Suppressor macrophage treated with lipopolysaccharide for 1 hour (primary cell): ENCODE measurements around the gene MYOZ1.
"Not testable (repeated sequence)": the region's sequence is repeated elsewhere in the genome, so short reads cannot be mapped to it uniquely, and the experiment has no call there.

Experiments used
- DNase-seq, 3 donors: peaks; one replicate each; pipeline ENCODE4 v3.0.0-alpha.2; 2020 to 2022

MYOZ1 gene, protein sequence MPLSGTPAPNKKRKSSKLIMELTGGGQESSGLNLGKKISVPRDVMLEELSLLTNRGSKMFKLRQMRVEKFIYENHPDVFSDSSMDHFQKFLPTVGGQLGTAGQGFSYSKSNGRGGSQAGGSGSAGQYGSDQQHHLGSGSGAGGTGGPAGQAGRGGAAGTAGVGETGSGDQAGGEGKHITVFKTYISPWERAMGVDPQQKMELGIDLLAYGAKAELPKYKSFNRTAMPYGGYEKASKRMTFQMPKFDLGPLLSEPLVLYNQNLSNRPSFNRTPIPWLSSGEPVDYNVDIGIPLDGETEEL

DNA sequence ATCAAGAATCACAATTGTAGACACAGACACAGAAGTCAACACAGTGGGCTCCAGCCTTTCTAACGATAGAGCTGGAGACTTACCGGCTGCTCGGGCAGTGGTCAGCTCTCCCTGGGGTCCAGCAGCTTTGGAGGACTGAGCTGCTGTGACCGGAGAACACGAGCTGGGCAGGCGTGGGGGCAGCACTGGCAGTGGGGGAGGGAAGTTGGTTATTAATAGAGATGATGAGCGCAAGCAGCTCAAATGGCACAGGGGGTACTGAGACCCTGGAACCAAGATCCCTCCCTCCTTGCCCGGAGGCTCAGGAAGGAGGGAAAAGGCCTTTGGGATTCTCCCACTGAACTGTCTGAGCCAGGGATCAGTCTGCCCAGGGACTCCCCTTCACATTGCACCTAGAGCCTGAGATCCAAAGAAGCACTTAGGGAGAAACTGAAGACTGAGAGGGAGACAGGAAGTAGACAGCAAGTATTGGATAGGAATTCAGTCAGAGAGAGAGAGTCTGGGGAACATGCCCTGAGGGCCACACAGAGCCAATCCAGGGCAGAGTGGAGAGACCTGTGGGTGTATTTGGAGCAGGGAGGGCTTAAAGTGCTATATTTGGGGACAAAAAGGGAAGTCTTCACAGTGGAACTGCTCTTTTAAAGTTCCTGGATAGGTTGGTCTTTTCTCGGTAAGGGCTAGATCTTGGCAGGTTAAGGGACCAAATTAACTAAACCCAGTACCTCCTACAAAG is at the start of gene MYOZ1:
TSS of gene MYOZ1 (minus strand) at position 147 of the 733 bp plus-strand sequence. CDS start 1,457 bp downstream, outside the sequence.
- DNase-seq: peak; percentile 52 to 64 (median 60)

GRCh38 chr10:73690755-73691154 is 49.5 kb upstream of the MYOZ1 start:
- not testable (repeated sequence) for DNase-seq

DNA sequence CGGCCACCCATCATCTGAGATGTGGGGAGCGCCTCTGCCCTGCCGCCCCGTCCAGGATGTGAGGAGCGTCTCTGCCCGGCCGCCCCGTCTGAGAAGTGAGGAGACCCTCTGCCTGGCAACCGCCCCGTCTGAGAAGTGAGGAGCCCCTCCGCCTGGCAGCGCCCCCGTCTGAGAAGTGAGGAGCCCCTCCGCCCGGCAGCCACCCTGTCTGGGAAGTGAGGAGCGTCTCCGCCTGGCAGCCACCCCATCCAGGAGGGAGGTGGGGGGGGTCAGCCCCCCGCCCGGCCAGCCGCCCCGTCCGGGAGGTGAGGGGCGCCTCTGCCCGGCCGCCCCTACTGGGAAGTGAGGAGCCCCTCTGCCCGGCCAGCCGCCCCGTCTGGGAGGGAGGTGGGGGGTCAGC is 48.3 kb upstream of the MYOZ1 start:
- not testable (repeated sequence) for DNase-seq

GRCh38 chr10:73687641-73688040 is 46.4 kb upstream of the MYOZ1 start:
- DNase-seq: not testable (repeated sequence)

DNA sequence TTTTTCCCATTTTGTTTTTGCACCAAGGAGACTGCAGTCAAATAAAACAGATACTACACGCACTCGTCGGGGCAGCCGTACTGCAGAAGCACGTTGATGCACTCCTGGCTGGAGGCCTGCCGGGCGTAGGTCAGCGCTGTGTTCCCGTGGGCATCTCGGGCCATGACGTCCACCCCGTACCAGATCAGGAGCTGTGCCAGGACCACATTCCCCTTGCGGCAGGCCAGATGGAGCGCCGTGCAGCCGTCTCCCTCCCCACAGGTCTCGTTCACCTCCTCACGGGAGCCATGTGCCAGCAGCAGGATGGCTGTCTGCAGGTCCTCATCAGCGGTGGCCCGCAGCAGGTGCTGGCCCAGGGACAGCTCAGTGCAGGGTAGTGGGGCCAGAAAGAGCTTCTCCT is 33.3 kb upstream of the MYOZ1 start:
- not testable (repeated sequence) for DNase-seq

GRCh38 chr10:73668378-73668777 is 27.1 kb upstream of the MYOZ1 start:
- not testable (repeated sequence) for DNase-seq

DNA sequence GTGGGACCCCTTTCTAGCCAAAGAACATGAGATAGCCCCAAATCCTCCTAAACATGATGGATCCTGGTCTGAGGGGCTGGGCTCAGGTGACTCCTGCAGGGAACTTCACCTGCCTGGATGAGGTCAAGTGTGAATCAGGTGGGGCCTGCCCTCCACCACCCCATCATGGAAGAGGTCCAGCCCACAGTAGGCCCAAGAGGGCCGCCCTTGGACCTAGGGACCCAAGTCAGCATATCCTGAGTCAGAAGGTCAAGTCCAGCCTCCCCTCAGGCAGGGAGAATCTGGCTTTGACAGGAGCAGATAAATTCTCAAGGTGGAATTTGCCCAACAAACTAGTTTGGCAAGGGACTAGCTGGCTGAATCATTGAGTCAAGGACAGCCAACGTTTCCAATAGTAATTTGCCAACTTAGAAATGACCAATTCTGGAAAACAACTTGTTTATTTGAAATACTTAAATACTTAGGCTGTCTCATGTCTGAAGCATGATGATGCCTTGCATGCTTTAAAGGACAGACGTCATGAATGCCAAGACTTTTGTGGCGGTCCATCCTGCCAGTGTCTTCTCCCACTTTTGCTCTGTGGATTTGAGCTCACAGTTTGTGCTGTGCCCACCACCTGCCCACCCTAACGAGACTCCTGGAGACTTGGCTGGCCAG is 25.0 kb upstream of the MYOZ1 start:
- not testable (repeated sequence) for DNase-seq

- DNase-seq: not testable (repeated sequence)
Measured at GRCh38 chr10:73665581-73665980, 24.3 kb upstream of the MYOZ1 start.

GRCh38 chr10:73664156-73665040 is 23.1 kb upstream of the MYOZ1 start:
- not testable (repeated sequence) for DNase-seq

- DNase-seq: not testable (repeated sequence)
Measured at GRCh38 chr10:73663621-73664020, 22.3 kb upstream of the MYOZ1 start.

GRCh38 chr10:73662705-73663104 is 21.4 kb upstream of the MYOZ1 start:
- not testable (repeated sequence) for DNase-seq

DNA sequence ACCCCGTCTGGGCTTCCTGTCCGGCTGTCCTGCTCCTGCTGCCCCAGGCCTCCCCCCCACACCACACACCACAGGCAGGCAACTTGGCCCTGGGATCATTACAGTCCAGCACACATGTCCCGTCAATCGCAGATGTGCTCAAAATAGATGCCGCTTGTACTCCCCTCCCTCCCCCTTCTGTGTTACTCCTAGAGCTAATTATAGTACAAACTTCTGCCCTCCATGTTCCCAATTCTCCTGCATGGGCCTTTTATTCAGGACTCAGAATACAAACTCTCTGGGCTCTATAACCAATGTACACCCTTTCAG is 14.7 kb upstream of the MYOZ1 start, which contains the start of gene SYNPO2L:
TSS of gene SYNPO2L (minus strand) at position 40 of the 309 bp plus-strand sequence. CDS start 107 bp downstream, outside the sequence.
- DNase-seq: no peak

DNA sequence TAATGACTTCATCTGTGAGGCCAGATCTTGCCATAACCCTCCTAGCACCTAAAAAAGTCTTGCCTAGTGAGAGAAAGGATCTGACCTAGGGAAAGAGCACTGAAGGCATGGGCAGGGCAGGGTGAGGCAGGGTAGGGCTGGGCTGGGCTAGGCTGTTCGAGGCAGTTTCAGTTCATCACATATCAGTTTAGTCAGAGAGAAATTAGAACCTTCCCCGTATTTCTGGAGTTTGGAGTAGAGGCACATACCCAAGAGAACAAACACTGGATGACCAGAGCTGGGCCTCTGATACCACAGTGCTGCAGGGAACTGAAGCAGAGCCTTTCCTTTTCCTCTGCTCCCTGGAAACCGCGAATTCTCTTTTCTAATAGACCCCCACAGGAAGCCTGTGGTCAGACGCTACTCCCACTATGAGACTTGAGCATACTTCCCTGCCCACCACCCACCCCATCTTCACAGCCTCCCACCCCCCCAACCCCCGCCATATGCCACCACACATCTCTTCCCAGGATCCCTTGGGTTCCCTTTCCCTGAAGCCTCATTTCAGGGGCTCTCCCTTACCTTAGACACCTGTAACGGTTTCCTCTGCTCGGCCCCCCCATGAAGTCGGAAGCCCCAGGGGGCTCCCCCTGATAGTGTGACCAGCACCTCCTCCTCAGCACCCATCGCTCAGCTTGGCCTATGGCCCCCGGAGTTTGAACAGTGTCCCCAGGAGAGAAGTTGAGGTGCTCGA is 14.1 kb upstream of the MYOZ1 start:
- DNase-seq: no peak

- peak in 1 of 3 donors; percentile 28 for DNase-seq
Measured at GRCh38 chr10:73653701-73654100, 12.4 kb upstream of the MYOZ1 start.

DNA sequence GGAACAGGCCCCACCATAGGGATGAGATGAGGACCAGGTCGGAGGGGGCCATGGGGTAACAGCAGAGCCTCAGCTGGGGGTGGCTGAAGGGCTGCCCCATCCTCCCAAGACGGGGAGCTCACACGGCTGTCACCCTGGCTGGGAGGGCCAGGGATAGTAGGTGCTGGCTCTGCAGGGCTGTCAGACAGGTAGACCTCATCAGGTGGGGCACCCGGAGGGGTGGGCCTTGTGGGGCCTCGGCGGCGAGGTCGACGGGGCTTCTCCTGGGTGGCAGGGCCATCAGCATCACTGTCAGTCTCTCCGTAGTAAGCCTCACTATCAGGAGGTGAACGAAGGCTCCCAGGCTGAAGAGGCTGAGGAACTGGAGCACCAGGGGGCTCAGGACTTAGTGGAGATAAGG is 11.9 kb upstream of the MYOZ1 start:
- no peak for DNase-seq

DNA sequence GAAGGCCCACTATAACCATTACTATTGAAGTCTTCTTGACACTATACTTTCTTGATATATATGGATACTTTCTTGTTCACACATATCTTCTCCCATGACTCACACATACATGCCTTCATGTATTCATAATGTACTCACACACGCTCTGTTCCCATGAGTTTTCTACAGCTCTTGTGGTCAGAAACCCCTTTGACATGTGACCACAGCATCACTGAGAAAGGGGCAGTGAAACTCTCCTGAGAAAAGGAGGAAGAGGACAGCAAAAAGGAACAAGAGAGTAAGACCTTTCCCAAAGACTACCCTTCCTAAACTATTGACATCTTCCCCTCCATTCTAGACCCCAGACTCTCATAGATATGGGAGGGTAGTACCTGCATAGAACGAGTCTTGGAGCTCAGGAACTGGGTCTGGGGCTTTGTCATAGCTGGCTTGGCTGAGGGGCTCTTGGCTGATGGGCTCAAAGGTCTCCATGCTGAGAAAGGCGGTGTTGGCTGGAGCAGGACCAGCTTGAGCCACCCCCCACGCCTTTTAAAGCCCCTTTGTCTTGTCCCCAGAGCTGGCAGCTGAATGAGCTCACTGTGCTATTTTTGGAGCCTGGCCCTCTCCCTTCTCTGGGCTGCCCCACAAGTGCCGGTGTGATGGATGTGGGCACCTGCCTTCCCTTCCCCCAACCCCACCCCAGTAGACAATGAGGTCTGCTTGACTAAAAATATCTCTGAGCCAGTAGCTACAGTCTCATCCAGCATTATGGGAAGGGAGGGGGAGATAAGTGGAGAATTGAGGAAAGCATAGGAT is 9.5 kb upstream of the MYOZ1 start:
- DNase-seq: peak; percentile 75 to 91 (median 85)

DNA sequence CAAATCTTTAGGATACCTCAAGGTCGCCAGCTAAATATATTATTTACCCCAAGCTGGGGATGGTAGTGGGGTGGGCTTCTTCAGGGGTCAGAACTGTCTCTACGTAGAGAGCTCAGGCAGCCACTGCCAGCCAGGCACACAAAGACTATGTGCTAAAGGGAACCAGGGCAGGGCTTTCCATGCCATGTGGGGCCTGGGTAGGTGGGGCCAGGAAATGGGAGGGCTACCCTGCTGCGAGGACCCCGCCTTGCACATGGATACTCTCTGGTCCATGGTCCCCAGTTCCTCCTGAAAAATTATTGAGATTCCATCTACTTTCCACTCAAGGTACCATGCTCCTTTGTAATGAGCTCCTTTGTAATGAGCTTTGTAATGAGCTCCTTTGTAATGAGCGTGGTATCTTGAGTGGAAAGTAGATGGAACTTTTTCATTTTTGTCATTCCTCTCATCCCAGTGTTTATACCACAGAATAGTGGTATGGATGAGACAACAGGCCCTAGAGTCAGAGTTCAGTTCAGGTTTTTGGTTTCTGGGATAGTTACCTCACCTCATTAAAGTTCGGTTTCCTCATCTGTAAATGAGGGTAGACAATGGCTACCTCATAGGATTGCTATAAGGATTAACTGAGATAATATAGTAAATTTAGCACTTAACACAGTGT is 8.7 kb upstream of the MYOZ1 start:
- no peak for DNase-seq

DNA sequence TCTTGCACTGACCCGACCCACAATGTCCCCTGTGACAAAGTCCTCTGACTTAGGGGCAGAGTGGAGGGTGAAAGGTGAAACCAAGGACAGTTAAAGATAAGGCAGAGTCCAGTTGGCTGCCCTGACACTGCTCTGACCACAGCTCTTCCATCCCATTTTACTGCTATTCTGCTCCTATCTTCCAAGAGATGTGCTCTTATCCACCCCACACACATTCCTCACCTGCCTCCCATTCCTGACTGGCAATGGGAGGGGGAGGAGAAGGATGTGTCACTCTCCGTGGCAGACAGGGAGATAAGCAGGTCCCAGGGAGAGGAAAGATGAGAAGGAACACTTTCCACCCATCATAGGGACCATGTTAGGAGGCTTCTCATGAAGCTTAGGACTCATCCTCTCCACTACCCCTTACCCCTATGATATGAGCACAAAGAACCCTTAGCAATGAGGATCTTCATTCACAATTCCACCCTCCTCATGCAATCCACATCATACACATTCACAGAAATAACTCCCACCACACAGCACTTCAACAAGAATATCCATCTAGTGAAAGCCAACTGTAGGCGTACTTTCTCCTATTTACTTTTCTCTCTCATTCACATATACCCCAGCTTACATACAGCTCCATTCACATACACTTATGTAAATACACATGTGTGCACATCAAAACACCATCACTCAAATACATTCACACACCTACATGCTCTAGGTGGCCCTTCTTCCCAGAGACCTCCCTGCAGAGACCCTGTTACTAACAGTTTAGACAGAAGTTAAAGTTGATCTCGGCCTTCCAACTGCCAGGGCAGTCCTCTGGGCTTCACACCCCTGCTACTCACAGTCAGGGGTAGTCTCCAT is 7.9 kb upstream of the MYOZ1 start:
- no peak for DNase-seq

- no peak for DNase-seq
Measured at GRCh38 chr10:73647875-73648651, 6.8 kb upstream of the MYOZ1 start.
